ENCODE measurements around the gene DLG2. TPM values are rescaled to one million over a fixed set of nuclear protein-coding genes. Genes with fewer than 3 reads are reported as not detected.
"Not testable (repeated sequence)": the region's sequence is repeated elsewhere in the genome, so short reads cannot be mapped to it uniquely, and the experiment has no call there.

Gene DLG2
- polyA plus RNA-seq, 4 donors = 6.8 to 14.7 (median 13.2) TPM

GRCh38 chr11:83441601-83442000 is 2185.5 kb downstream of the DLG2 start:
- DNase-seq (ENCODE audit: low read depth in 4 of 4, low spot score in 3 of 4) = no peak

GRCh38 chr11:83441171-83441570 is 2186.0 kb downstream of the DLG2 start:
- DNase-seq (ENCODE audit: low read depth in 4 of 4, low spot score in 3 of 4) = no peak

GRCh38 chr11:83438438-83438837 is 2188.7 kb downstream of the DLG2 start:
- DNase-seq (ENCODE audit: low read depth in 4 of 4, low spot score in 3 of 4) = no peak

- no peak for DNase-seq (ENCODE audit: low read depth in 4 of 4, low spot score in 3 of 4)
Observed at GRCh38 chr11:83437939-83438338, 2189.2 kb downstream of the DLG2 start.

GRCh38 chr11:83436855-83437254 is 2190.3 kb downstream of the DLG2 start:
- DNase-seq (ENCODE audit: low read depth in 4 of 4, low spot score in 3 of 4) = no peak

GRCh38 chr11:83434812-83435211 is 2192.3 kb downstream of the DLG2 start:
- DNase-seq (ENCODE audit: low read depth in 4 of 4, low spot score in 3 of 4) = not testable (repeated sequence)

- DNase-seq (ENCODE audit: low read depth in 4 of 4, low spot score in 3 of 4) = no peak
Observed at GRCh38 chr11:83427943-83428342, 2199.2 kb downstream of the DLG2 start.

- no peak for DNase-seq (ENCODE audit: low read depth in 4 of 4, low spot score in 3 of 4)
Observed at GRCh38 chr11:83427501-83427900, 2199.6 kb downstream of the DLG2 start.

GRCh38 chr11:83425137-83425466 is 2202.0 kb downstream of the DLG2 start:
- no peak for DNase-seq (ENCODE audit: low read depth in 4 of 4, low spot score in 3 of 4)

- DNase-seq (ENCODE audit: low read depth in 4 of 4, low spot score in 3 of 4) = no peak
Observed at GRCh38 chr11:83424376-83425136, 2202.6 kb downstream of the DLG2 start.

GRCh38 chr11:83422641-83423040 is 2204.5 kb downstream of the DLG2 start:
- DNase-seq (ENCODE audit: low read depth in 4 of 4, low spot score in 3 of 4) = not testable (repeated sequence)

GRCh38 chr11:83410605-83411565 is 2216.3 kb downstream of the DLG2 start:
- DNase-seq (ENCODE audit: low read depth in 4 of 4, low spot score in 3 of 4) = no peak

- no peak for DNase-seq (ENCODE audit: low read depth in 4 of 4, low spot score in 3 of 4)
Observed at GRCh38 chr11:83409891-83410290, 2217.3 kb downstream of the DLG2 start.

- DNase-seq (ENCODE audit: low read depth in 4 of 4, low spot score in 3 of 4) = no peak
Observed at GRCh38 chr11:83409476-83409875, 2217.7 kb downstream of the DLG2 start.

GRCh38 chr11:83408946-83409345 is 2218.2 kb downstream of the DLG2 start:
- no peak for DNase-seq (ENCODE audit: low read depth in 4 of 4, low spot score in 3 of 4)

Other genes starting within 250 kb of the DLG2 start
- gene TMEM126B, start 1.2 kb upstream of the DLG2 start, polyA plus RNA-seq (ENCODE audit: insufficient read length in 4 of 4) = 10 to 100 TPM; 50.0 to 70.9 (median 64.6) TPM
- 10 to 100 TPM; 28.8 to 36.9 (median 30.9) TPM for gene TMEM126A, start 20.6 kb upstream of the DLG2 start, polyA plus RNA-seq (ENCODE audit: insufficient read length in 4 of 4)
- gene CREBZF, start 37.8 kb upstream of the DLG2 start, polyA plus RNA-seq (ENCODE audit: insufficient read length in 4 of 4) = 100 to 1,000 TPM in 2 of 4 donors, 10 to 100 TPM in 2; 70.9 to 126 (median 109) TPM
- 1 to 10 TPM; 3.0 to 3.9 (median 3.3) TPM for gene CCDC89, start 58.9 kb upstream of the DLG2 start, polyA plus RNA-seq (ENCODE audit: insufficient read length in 4 of 4)
- 10 to 100 TPM in 3 of 4 donors, 1 to 10 TPM in 1; 7.8 to 96.9 (median 77.8) TPM for gene SYTL2, start 183.8 kb upstream of the DLG2 start, polyA plus RNA-seq (ENCODE audit: insufficient read length in 4 of 4)
- gene CCDC83, start 228.0 kb upstream of the DLG2 start, polyA plus RNA-seq (ENCODE audit: insufficient read length in 4 of 4) = not detected